ENCODE data around the gene CACNA1H. TPM values are rescaled to one million over a fixed set of nuclear protein-coding genes. Genes with fewer than 3 reads are reported as not detected.

Gene CACNA1H
- total RNA-seq, 2 experiments from 2014 or later: 0.27 to 0.34 TPM

DNA sequence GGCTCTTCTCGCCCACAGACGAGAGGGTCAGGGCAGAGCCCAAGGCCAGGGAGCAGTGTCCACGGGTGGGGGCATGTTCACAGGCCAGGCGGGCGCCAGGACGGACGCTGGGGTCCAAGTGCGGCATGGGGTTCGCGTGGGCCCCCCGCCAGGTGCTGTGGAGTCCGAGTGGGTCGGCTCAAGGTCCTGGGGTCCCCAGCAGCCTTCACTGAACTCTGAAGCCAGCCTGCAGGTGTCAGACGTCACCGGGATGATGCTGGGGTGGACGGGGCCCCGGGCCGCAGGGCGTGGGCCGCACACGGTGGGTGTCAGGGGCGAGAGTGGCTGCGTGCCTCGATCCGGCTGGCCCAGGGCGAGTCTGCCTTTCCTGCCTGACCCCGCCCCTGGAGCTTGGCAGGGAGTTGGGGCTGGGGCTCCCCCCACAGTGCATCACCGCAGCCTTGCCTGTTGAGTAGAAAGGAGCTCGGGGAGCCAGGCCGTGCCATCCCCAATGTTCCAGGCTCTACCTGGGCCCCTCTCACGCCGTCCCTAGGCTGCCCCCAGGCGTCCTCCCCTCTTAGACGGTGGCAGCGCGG lies 19.0 kb downstream of the CACNA1H start:
- H3K36me3 Mint-ChIP-seq (ENCODE audit: low read depth): no peaks in the 10 kb centered on the region
- intact Hi-C loops (cut with micrococcal nuclease): no loop called here

DNA sequence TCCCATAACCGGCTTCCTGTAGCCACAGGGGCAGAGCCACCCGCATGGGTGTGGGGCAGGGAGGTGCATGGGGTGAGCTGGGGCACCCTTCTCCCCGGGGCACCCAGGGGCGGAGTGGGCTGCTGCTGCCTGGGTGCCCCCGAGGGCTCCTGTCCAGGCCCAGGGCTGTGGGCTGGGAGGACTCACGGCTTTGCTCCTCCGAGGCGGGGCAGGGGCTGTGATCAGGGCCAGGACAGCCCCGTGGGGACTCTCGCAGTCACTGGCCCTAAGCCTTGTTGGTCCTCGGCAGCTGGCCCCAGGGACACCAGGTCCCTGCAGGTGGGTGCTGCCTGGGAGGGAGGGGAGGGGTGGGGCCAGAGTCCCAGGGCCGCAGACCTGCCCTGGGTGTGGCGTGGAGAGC lies 19.7 kb downstream of the CACNA1H start:
- ATAC-seq (no peak), DNase-seq (no peak)
- ChIA-PET CTCF (no interaction called here), POLR2A (interaction anchor here (0.9 kb wide), 1 partner anchor 9 kb away, joined by 3 read pairs; no protein-coding TSS in a partner anchor)
- Mint-ChIP-seq H3K27ac (no peak overlapping the region), H3K36me3 (ENCODE audit: low read depth) (no peaks in the 10 kb centered on the region), H3K4me1 (ENCODE audit: low read depth) (no peaks in the 10 kb centered on the region), H3K4me3 (no peak overlapping the region), H3K9me3 (no peaks in the 10 kb centered on the region), H3K27me3 (no peaks in the 10 kb centered on the region)
- TF ChIP-seq, protein P1, sequence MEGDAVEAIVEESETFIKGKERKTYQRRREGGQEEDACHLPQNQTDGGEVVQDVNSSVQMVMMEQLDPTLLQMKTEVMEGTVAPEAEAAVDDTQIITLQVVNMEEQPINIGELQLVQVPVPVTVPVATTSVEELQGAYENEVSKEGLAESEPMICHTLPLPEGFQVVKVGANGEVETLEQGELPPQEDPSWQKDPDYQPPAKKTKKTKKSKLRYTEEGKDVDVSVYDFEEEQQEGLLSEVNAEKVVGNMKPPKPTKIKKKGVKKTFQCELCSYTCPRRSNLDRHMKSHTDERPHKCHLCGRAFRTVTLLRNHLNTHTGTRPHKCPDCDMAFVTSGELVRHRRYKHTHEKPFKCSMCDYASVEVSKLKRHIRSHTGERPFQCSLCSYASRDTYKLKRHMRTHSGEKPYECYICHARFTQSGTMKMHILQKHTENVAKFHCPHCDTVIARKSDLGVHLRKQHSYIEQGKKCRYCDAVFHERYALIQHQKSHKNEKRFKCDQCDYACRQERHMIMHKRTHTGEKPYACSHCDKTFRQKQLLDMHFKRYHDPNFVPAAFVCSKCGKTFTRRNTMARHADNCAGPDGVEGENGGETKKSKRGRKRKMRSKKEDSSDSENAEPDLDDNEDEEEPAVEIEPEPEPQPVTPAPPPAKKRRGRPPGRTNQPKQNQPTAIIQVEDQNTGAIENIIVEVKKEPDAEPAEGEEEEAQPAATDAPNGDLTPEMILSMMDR (IDR thresholded peaks at IDR 0.05): no peak
- intact Hi-C loops (cut with micrococcal nuclease): no loop called here

More for the DNA sequence above, 19.0 kb downstream of the CACNA1H start:
- no peak overlapping the region for H3K27ac Mint-ChIP-seq
- H3K4me1 Mint-ChIP-seq (ENCODE audit: low read depth): no peaks in the 10 kb centered on the region
- CTCF ChIA-PET: no interaction called here
- no peak for DNase-seq
- POLR2A ChIA-PET: no interaction called here
- TF ChIP-seq, protein P1 (IDR thresholded peaks at IDR 0.05): no peak
- no peaks in the 10 kb centered on the region for H3K27me3 Mint-ChIP-seq
- ATAC-seq: no peak
- no peaks in the 10 kb centered on the region for H3K9me3 Mint-ChIP-seq
- no peak overlapping the region for H3K4me3 Mint-ChIP-seq

DNA sequence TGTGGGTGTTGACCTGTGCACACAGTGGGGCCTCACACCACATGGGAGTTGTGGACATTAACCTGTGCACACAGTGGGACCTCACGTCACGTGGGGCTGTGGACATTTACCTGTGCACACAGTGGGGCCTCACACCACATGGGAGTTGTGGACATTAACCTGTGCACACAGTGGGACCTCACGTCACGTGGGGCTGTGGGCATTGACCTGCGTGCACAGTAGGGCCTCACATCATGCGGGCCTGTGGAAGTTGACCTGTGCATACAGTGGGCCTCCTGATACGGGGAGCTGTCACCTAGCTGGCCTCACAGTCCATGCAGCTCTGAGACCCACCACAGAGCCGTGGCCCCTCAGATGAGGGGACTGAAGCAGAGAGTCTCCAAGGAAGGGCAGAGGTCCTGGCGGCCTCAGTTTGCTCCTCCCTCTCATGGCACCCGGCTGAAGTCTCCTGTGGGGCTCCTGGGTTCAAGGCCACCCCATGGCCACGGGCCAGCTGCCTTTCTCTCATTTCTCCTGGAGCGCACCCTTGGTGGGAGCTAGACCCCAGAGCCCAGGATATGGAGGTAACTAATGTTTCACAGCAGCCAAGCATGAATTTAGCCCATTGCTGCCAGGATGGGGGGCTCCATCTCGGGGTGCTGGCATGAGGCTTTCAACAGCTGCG lies 21.0 kb downstream of the CACNA1H start:
- Mint-ChIP-seq H3K4me1 (ENCODE audit: low read depth) (no peaks in the 10 kb centered on the region), H3K4me3 (no peak overlapping the region), H3K27ac (no peak overlapping the region), H3K36me3 (ENCODE audit: low read depth) (no peaks in the 10 kb centered on the region), H3K9me3 (no peaks in the 10 kb centered on the region), H3K27me3 (no peaks in the 10 kb centered on the region)
- CTCF ChIA-PET: no interaction called here
- TF ChIP-seq, protein P1 (IDR thresholded peaks at IDR 0.05): no peak
- ATAC-seq (no peak), DNase-seq (no peak)
- POLR2A ChIA-PET: no interaction called here
- intact Hi-C loops (cut with micrococcal nuclease): no loop called here

DNA sequence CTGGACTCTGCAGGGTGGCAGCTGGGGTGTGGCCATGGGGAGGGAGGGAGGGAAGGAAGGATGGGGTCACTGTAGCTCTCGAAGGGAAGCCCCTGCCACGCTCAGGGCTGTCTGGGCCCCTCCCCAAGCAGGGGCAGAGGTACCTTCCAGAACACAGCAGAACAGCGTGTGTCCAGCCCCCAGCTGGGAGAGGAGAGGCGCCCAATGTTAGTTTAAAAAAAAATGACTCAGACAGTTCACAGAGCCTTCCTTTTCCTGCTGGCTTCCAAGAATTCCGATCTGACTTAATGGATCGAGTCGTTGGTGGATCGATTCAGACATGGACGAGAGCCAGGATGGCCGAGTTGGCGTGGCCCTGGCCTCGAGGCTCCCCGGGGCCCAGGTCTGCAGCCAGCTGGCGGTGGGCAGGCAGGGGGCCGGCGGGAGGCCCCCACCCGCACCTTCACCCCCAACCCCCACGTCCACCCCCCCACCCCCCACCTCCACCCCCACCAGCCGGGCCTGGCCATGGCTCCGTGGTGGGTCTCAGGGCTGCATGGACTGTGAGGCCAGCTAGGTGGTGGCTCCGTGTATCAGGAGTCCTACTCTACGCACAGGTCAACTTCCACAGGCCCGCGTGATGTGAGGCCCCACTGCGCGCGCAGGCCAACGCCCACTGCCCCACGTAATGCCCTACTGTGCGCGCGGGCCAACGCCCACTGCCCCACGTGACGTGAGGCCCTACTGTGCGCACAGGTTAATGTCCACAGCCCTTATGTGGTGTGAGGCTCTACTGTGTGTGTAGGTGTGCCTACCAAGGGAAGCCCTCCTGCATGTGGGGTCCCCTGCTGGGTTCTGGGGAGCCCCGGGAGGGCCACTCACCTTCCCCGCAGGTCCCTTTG lies 21.8 kb downstream of the CACNA1H start:
- TF ChIP-seq, protein P1 (IDR thresholded peaks at IDR 0.05): no peak
- H3K4me1 Mint-ChIP-seq (ENCODE audit: low read depth): no peaks in the 10 kb centered on the region
- CTCF ChIA-PET: no interaction called here

More for the DNA sequence above, 21.8 kb downstream of the CACNA1H start:
- H3K27me3 Mint-ChIP-seq: no peaks in the 10 kb centered on the region
- H3K27ac Mint-ChIP-seq: no peak overlapping the region
- H3K9me3 Mint-ChIP-seq: no peaks in the 10 kb centered on the region
- no peak overlapping the region for H3K4me3 Mint-ChIP-seq
- DNase-seq (no peak), ATAC-seq (no peak)
- intact Hi-C loops (cut with micrococcal nuclease): no loop called here
- no peaks in the 10 kb centered on the region for H3K36me3 Mint-ChIP-seq (ENCODE audit: low read depth)
- POLR2A ChIA-PET: no interaction called here

All from activated CD8-positive, alpha-beta T cell treated with anti-CD3 and anti-CD28 coated beads for 36 hours (primary cell).